Heart right ventricle (tissue), 16 donors: ENCODE measurements around the gene STAG1. TPM values are rescaled to one million over a fixed set of nuclear protein-coding genes. Genes with fewer than 3 reads are reported as not detected.

ENCODE experiments used
- ATAC-seq, 8 donors: fragments of 200-7000 bp; cut with Tn5 transposase; one replicate each; pipeline ENCODE4 v1.9.1; 2020; ENCODE audit warnings: mild to moderate bottlenecking in 8 of 8, moderate library complexity in 8 of 8, moderate number of reproducible peaks in 1 of 8
- DNase-seq, 2 donors: peaks; one replicate each; pipeline ENCODE4 v3.0.0-alpha.2; 2020
- H3K27ac ChIP-seq, 10 donors: fragments of 200-600 bp; sonication (generic) in 2 of 10; one replicate each; pipeline versions ENCODE4 v1.5.0 to v1.8.0; 2020 to 2022; ENCODE audit warnings: mild to moderate bottlenecking in 3 of 10
- H3K27me3 ChIP-seq, 7 donors: fragments of 200-600 bp; one replicate each; pipeline ENCODE4 v1.8.0; 2021 to 2022; ENCODE audit warnings: mild to moderate bottlenecking in 2 of 7
- H3K36me3 ChIP-seq, 9 donors: fragments of 200-600 bp; sonication (generic) in 1 of 9; one replicate each; pipeline versions ENCODE4 v1.5.0 to v1.8.0; 2020 to 2022; ENCODE audit warnings: mild to moderate bottlenecking in 2 of 9
- H3K4me1 ChIP-seq, 9 donors: fragments of 200-600 bp; sonication (generic) in 1 of 9; one replicate each; pipeline versions ENCODE4 v1.5.0 to v1.8.0; 2020 to 2022; ENCODE audit warnings: mild to moderate bottlenecking in 4 of 9
- H3K4me3 ChIP-seq, 10 donors: fragments of 200-600 bp; sonication (generic) in 2 of 10; one replicate each; pipeline versions ENCODE4 v1.5.0 to v1.8.0; 2020 to 2022; ENCODE audit warnings: mild to moderate bottlenecking in 7 of 10, moderate library complexity in 2 of 10
- H3K9me3 ChIP-seq, 11 donors: fragments of 200-600 bp in 10 of 11; sonication (generic) in 2 of 11; one replicate each; pipeline versions ENCODE4 v1.5.0 to v1.8.0; 2013 to 2022; ENCODE audit warnings: mild to moderate bottlenecking in 2 of 11, control low read depth in 1 of 11, moderate library complexity in 1 of 11
- CTCF ChIP-seq, 9 donors: fragments of 200-600 bp; sonication (generic) in 2 of 9; IDR thresholded peaks; one replicate each; pipeline versions ENCODE4 v1.5.0 to v1.8.0; 2021 to 2022; ENCODE audit warnings: antibody characterized with exemption in 9 of 9, mild to moderate bottlenecking in 5 of 9, moderate library complexity in 1 of 9
- WGBS, 2 donors: extraction: QIAGEN DNeasy Blood & Tissue Kit; methylation state at CpG; one replicate each; pipeline ENCODE4 v1.1.7; 2013; ENCODE audit warnings: inconsistent platforms in 1 of 2; 5-methylcytosine and 5-hydroxymethylcytosine counted together
- intact Hi-C, 10 donors: fragments of 100-400 bp; cut with DNase I; formaldehyde crosslinking; loops; one replicate each; pipeline versions ENCODE4 v1.11.1 to v1.14.2; 2022
- polyA plus RNA-seq, 2 donors: library from polyadenylated mRNA; stranded (reverse); fragments of 200-250 nt; gene quantifications; one replicate each; pipeline ENCODE4 v1.2.3, GENCODE V29; 2013
- total RNA-seq, 10 donors: library from RNA; stranded (reverse); fragmentation: NEBNext Ultra II Directional in 3 of 10; extraction: Animal tissue kit (Norgen Biotek cat#: 25700) in 3 of 10; gene quantifications; one replicate each; pipeline versions ENCODE4 v1.2.1 to v1.2.4, GENCODE V29; 2021 to 2023
- donor health status: Arrhythmogenic right ventricular cardiomyopathy.
- donor health status: ischemic (EF 13 %, LVEDD 7.1; RV severe dilation, severe dysfunction).
- donor health status: healthy with polysubstance abuse.
- donor health status: DM: no; HTN: yes; CAD: no.
- donor health status: DM: no; HTN: no; CAD: no.
- donor health status: ischemic (EF 25% LVEDD 6.9; RV normal size, moderate dysfunction).
- donor health status: ischemic (EF 25% LVEDD 5.7; RV mildly dilated, moderate dysfunction).
- donor health status: healthy.
- donor health status: DM: yes; HTN: yes; CAD: no.
- donor health status: Ischemic cardiomyopathy.
- donor health status: ischemic (EF 35%, LVEDD 5.7; RV mildly dilated, moderate dysfunction).
- donor health status: nonischemic (EF 11% LVEDD 7.7; RV severe dilation, severe dysfunction).
- donor health status: DM: yes; HTN: yes; CAD: no.
- donor health status: PGD.
- donor health status: ischemic (EF 29% LVEDD 5.4; RV normal size, mild dysfunction).
- donor health status: nonischemic (EF 23%, LVEDD 6.1; RV moderate dilation, normal function).

The STAG1 gene
- total and polyA plus RNA-seq, 12 donors, result 8.0 to 27.6 (median 19.6) TPM

- H3K9me3 ChIP-seq, result no peaks in the 10 kb centered on the region
- no peak overlapping the region for H3K4me3 ChIP-seq
- peaks cover 0 to 10% (median 0%) of the 10 kb centered on the region in 9 donors for H3K4me1 ChIP-seq
- peak in 1 of 8 donors; percentile 55 for ATAC-seq
- intact Hi-C loops, result no loop called here
- WGBS, 2 donors, result 62 to 66% methylated on average over 1 of the region's 1 CpG
- no peak for DNase-seq
- no peak overlapping the region for H3K27ac ChIP-seq
- no peaks in the 10 kb centered on the region for H3K27me3 ChIP-seq
- H3K36me3 ChIP-seq, result peaks cover 0 to 36% (median 0%) of the 10 kb centered on the region in 9 donors
- TF ChIP-seq CTCF (IDR thresholded peaks at IDR 0.05), result no peak
Measured at GRCh38 chr3:136505676-136506075, 246.5 kb downstream of the STAG1 start.

GRCh38 chr3:136503056-136503455, 249.1 kb downstream of the STAG1 start:
- H3K27me3 ChIP-seq, result no peaks in the 10 kb centered on the region
- no peak overlapping the region for H3K4me3 ChIP-seq
- 91 to 93% methylated on average over 2 of the region's 2 CpGs for WGBS, 2 donors
- ATAC-seq (no peak), DNase-seq (no peak)
- peaks cover 0 to 36% (median 0%) of the 10 kb centered on the region in 9 donors for H3K36me3 ChIP-seq
- intact Hi-C loops, result no loop called here
- H3K9me3 ChIP-seq, result no peaks in the 10 kb centered on the region
- no peak overlapping the region for H3K27ac ChIP-seq
- H3K4me1 ChIP-seq, result peaks cover 0 to 10% (median 0%) of the 10 kb centered on the region in 9 donors
- TF ChIP-seq CTCF (IDR thresholded peaks at IDR 0.05), result no peak

- WGBS, 2 donors, result 93 to 94% methylated on average over 6 of the region's 6 CpGs
- H3K27ac ChIP-seq, result no peak overlapping the region
- H3K36me3 ChIP-seq, result peaks cover 0 to 60% (median 0%) of the 10 kb centered on the region in 9 donors
- peaks cover 0 to 12% (median 6%) of the 10 kb centered on the region in 11 donors for H3K9me3 ChIP-seq
- H3K4me1 ChIP-seq, result no peaks in the 10 kb centered on the region
- H3K4me3 ChIP-seq, result no peak overlapping the region
- intact Hi-C loops, result no loop called here
- DNase-seq (no peak), ATAC-seq (no peak)
- no peaks in the 10 kb centered on the region for H3K27me3 ChIP-seq
- no peak for TF ChIP-seq CTCF (IDR thresholded peaks at IDR 0.05)
Measured at GRCh38 chr3:136498919-136499447, 253.2 kb downstream of the STAG1 start.

GRCh38 chr3:136495213-136495612, 257.0 kb downstream of the STAG1 start:
- Histone ChIP-seq H3K4me3 (no peak overlapping the region), H3K9me3 (peaks cover 0 to 13% (median 6%) of the 10 kb centered on the region in 11 donors), H3K27me3 (no peaks in the 10 kb centered on the region), H3K4me1 (no peaks in the 10 kb centered on the region), H3K27ac (no peak overlapping the region), H3K36me3 (peaks cover 0 to 70% (median 0%) of the 10 kb centered on the region in 9 donors)
- no peak for TF ChIP-seq CTCF (IDR thresholded peaks at IDR 0.05)
- no peak for DNase-seq
- WGBS, 2 donors, result 97% methylated on average over 4 of the region's 4 CpGs
- intact Hi-C loops, result no loop called here
- no peak for ATAC-seq
